Hematopoietic multipotent progenitor cell treated with erythropoietin and hydrocortisone succinate and interleukin-3 and kit ligand, for 17 days (in vitro differentiated cells): ENCODE measurements around the gene SLC16A12.
"Not testable (repeated sequence)": the region's sequence is repeated elsewhere in the genome, so short reads cannot be mapped to it uniquely, and the experiment has no call there.

ENCODE experiments used
- DNase-seq: peaks from one replicate; pipeline ENCODE4 v3.0.0-alpha.2; 2015; ENCODE audit warnings: low spot score

Gene SLC16A12

GRCh38 chr10:89547853-89548513 lies 12.6 kb upstream of the SLC16A12 start:
- DNase-seq, result no peak

- not testable (repeated sequence) for DNase-seq
Observed at GRCh38 chr10:89546651-89547050, 11.3 kb upstream of the SLC16A12 start.

- no peak for DNase-seq
Observed at GRCh38 chr10:89543841-89544240, 8.4 kb upstream of the SLC16A12 start.

- DNase-seq, result no peak
Observed at GRCh38 chr10:89540420-89540949, 5.1 kb upstream of the SLC16A12 start.

GRCh38 chr10:89537364-89537763 lies 2.0 kb upstream of the SLC16A12 start:
- DNase-seq, result no peak

GRCh38 chr10:89536013-89536354 lies 590 bp upstream of the SLC16A12 start:
- DNase-seq, result no peak

- no peak for DNase-seq
Observed at GRCh38 chr10:89534826-89535166, 598 bp downstream of the SLC16A12 start.

- DNase-seq, result no peak
Observed at GRCh38 chr10:89532476-89532875, 2.9 kb downstream of the SLC16A12 start.

GRCh38 chr10:89531359-89531758 lies 4.0 kb downstream of the SLC16A12 start:
- DNase-seq, result no peak

GRCh38 chr10:89529711-89530110 lies 5.7 kb downstream of the SLC16A12 start:
- not testable (repeated sequence) for DNase-seq

- DNase-seq, result no peak
Observed at GRCh38 chr10:89526358-89526757, 9.0 kb downstream of the SLC16A12 start.

- no peak for DNase-seq
Observed at GRCh38 chr10:89525556-89525955, 9.8 kb downstream of the SLC16A12 start.

- no peak for DNase-seq
Observed at GRCh38 chr10:89524279-89524678, 11.1 kb downstream of the SLC16A12 start.

- no peak for DNase-seq
Observed at GRCh38 chr10:89523274-89523673, 12.1 kb downstream of the SLC16A12 start.

GRCh38 chr10:89522463-89522862 lies 12.9 kb downstream of the SLC16A12 start:
- no peak for DNase-seq

GRCh38 chr10:89521368-89521767 lies 14.0 kb downstream of the SLC16A12 start:
- DNase-seq, result no peak

- no peak for DNase-seq
Observed at GRCh38 chr10:89520706-89521105, 14.7 kb downstream of the SLC16A12 start.

GRCh38 chr10:89518876-89519842 lies 16.2 kb downstream of the SLC16A12 start:
- DNase-seq, result no peak

GRCh38 chr10:89518108-89518507 lies 17.3 kb downstream of the SLC16A12 start:
- DNase-seq, result no peak

- no peak for DNase-seq
Observed at GRCh38 chr10:89516149-89516832, 19.1 kb downstream of the SLC16A12 start.

GRCh38 chr10:89515031-89515841 lies 20.2 kb downstream of the SLC16A12 start:
- no peak for DNase-seq

GRCh38 chr10:89513206-89513605 lies 22.2 kb downstream of the SLC16A12 start:
- DNase-seq, result no peak
